Nephron (organoid): ENCODE data around the gene FTSJ1.
A peak's percentile ranks its signal among the peaks of the same experiment; 100 is the strongest.

ENCODE experiments used
- H3K27ac Mint-ChIP-seq, 3 experiments: 2 replicates each; pipeline ENCODE4 v1.8.0; 2020; ENCODE audit warnings: mixed read lengths in 3 of 3, mild to moderate bottlenecking in 2 of 3, moderate library complexity in 1 of 3
- H3K27me3 Mint-ChIP-seq: 2 replicates; pipeline ENCODE4 v1.8.0; 2021; ENCODE audit warnings: low read depth, mild to moderate bottlenecking, moderate library complexity, mixed read lengths
- H3K36me3 Mint-ChIP-seq: 2 replicates; pipeline ENCODE4 v1.8.0; 2020; ENCODE audit warnings: low read depth, mixed read lengths
- H3K4me1 Mint-ChIP-seq: 2 replicates; pipeline ENCODE4 v1.8.0; 2020; ENCODE audit warnings: mixed read lengths
- H3K4me3 Mint-ChIP-seq, 3 experiments: 2 replicates each; pipeline ENCODE4 v1.8.0; 2020; ENCODE audit warnings: mild to moderate bottlenecking in 3 of 3, mixed read lengths in 3 of 3, moderate library complexity in 2 of 3
- H3K9me3 Mint-ChIP-seq: 2 replicates; pipeline ENCODE4 v1.8.0; 2020; ENCODE audit warnings: mixed read lengths
- CTCF ChIP-seq, 3 experiments: fragments of 200-600 bp; sonication (generic); IDR thresholded peaks; one replicate each; pipeline ENCODE4 v1.5.0; 2021; ENCODE audit warnings: antibody characterized with exemption in 3 of 3; ENCODE audit not compliant: unreplicated experiment in 3 of 3

Gene FTSJ1

GRCh38 chrX:48473704-48473990 is 2.4 kb upstream of the FTSJ1 start:
- Mint-ChIP-seq H3K4me3 (no peak overlapping the region), H3K36me3 (no peaks in the 10 kb centered on the region), H3K27ac (peak overlapping the region in 1 of 3 experiments; percentile 52), H3K27me3 (peaks cover 7% of the 10 kb centered on the region), H3K9me3 (peaks cover 14% of the 10 kb centered on the region), H3K4me1 (peaks cover 25% of the 10 kb centered on the region)
- TF ChIP-seq CTCF (IDR thresholded peaks at IDR 0.05; ENCODE audit: unreplicated experiment in 3 of 3) = no peak

- Mint-ChIP-seq H3K27ac (peak overlapping the region in 2 of 3 experiments; percentile 39 to 52), H3K4me1 (peaks cover 25% of the 10 kb centered on the region), H3K36me3 (peaks cover 2% of the 10 kb centered on the region), H3K9me3 (peaks cover 14% of the 10 kb centered on the region), H3K4me3 (peak overlapping the region; percentile 45 to 57 (median 50)), H3K27me3 (peaks cover 7% of the 10 kb centered on the region)
- TF ChIP-seq CTCF (IDR thresholded peaks at IDR 0.05; ENCODE audit: unreplicated experiment in 3 of 3) = no peak
Measured at GRCh38 chrX:48474127-48474526, 1.9 kb upstream of the FTSJ1 start.

- TF ChIP-seq CTCF (IDR thresholded peaks at IDR 0.05; ENCODE audit: unreplicated experiment in 3 of 3) = no peak
- H3K36me3 Mint-ChIP-seq = peaks cover 5% of the 10 kb centered on the region
- peaks cover 6% of the 10 kb centered on the region for H3K27me3 Mint-ChIP-seq
- H3K4me1 Mint-ChIP-seq = peaks cover 21% of the 10 kb centered on the region
- no peak overlapping the region for H3K27ac Mint-ChIP-seq
- peaks cover 13% of the 10 kb centered on the region for H3K9me3 Mint-ChIP-seq
- peak overlapping the region; percentile 86 to 91 (median 87) for H3K4me3 Mint-ChIP-seq
Measured at GRCh38 chrX:48474581-48474980, 1.4 kb upstream of the FTSJ1 start.

GRCh38 chrX:48475296-48475695 is 703 bp upstream of the FTSJ1 start:
- no peak for TF ChIP-seq CTCF (IDR thresholded peaks at IDR 0.05; ENCODE audit: unreplicated experiment in 3 of 3)
- peak overlapping the region; percentile 86 to 91 (median 87) for H3K4me3 Mint-ChIP-seq
- peaks cover 9% of the 10 kb centered on the region for H3K9me3 Mint-ChIP-seq
- peaks cover 3% of the 10 kb centered on the region for H3K27me3 Mint-ChIP-seq
- H3K36me3 Mint-ChIP-seq = peaks cover 8% of the 10 kb centered on the region
- peaks cover 17% of the 10 kb centered on the region for H3K4me1 Mint-ChIP-seq
- peak overlapping the region; percentile 51 to 81 (median 78) for H3K27ac Mint-ChIP-seq

- Mint-ChIP-seq H3K9me3 (peaks cover 4% of the 10 kb centered on the region), H3K27ac (no peak overlapping the region), H3K27me3 (peaks cover 3% of the 10 kb centered on the region), H3K4me1 (peaks cover 17% of the 10 kb centered on the region), H3K36me3 (peaks cover 11% of the 10 kb centered on the region), H3K4me3 (peak overlapping the region; percentile 86 to 91 (median 87))
- TF ChIP-seq CTCF (IDR thresholded peaks at IDR 0.05; ENCODE audit: unreplicated experiment in 3 of 3) = no peak
Measured at GRCh38 chrX:48476919-48477318, 920 bp downstream of the FTSJ1 start.

- H3K27me3 Mint-ChIP-seq = peaks cover 3% of the 10 kb centered on the region
- H3K9me3 Mint-ChIP-seq = peaks cover 4% of the 10 kb centered on the region
- H3K4me1 Mint-ChIP-seq = peaks cover 10% of the 10 kb centered on the region
- no peak overlapping the region for H3K27ac Mint-ChIP-seq
- peaks cover 14% of the 10 kb centered on the region for H3K36me3 Mint-ChIP-seq
- H3K4me3 Mint-ChIP-seq = peak overlapping the region; percentile 86 to 91 (median 87)
- no peak for TF ChIP-seq CTCF (IDR thresholded peaks at IDR 0.05; ENCODE audit: unreplicated experiment in 3 of 3)
Measured at GRCh38 chrX:48477960-48478755, 2.2 kb downstream of the FTSJ1 start.
